NCI-H1436 (cell line): Measurements from ENCODE around the gene DDX49.

Source experiments
- DNase-seq: peaks from one replicate; lab custom pipeline; 2025; lab: John Stamatoyannopoulos, UW

DDX49 gene

DNA sequence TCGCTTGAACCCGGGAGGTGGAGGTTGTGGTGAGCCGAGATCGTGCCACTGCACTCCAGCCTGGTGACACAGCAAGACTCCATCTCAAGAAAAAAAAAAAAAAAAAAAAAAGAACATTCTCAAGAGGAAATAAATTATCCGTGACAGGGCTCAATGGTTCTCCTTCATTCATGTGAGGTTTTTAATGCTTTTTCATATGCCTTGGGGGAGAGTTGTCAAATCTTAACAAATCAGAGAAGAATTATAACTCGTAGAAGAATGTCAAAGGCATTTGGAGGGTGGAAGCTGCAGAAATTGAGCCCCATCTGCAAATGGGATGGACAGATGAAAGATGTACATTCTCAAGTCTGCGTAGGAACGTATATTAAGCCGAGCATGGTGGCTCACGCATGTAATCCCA, 56.4 kb downstream of the DDX49 start:
- no peak for DNase-seq
